ENCODE results near the gene URI1. TPM values are rescaled to one million over a fixed set of nuclear protein-coding genes. Genes with fewer than 3 reads are reported as not detected.

Gene URI1
- total and polyA plus RNA-seq, 2 of the 8 experiments (the other 6 are each of a cell fraction or from before 2014, with no cell fraction given), result 27.7 to 64.3 TPM

DNA sequence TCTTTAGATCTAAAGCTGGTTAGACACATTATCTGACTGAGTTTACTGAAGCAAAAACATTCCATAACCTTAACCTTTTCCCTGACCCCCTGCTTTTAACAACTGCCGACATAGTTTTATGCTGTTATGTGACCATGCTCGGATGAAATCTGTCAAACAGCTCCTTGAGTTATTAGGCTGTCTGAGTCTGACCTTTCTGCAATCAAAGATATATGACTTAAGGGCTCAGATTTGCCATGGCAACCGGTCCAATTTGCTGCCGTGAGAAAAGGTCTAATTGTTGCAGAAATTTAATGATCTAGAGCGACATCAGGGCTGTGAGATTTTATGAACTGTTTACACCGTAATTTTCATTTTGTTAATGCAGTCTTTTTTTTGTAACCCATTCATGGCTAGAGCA is 61.8 kb downstream of the URI1 start:
- POLR2A ChIA-PET (ENCODE audit: partially characterized antibody), result no interaction called here
- H2AFZ ChIP-seq (ENCODE audit: low read length), result no peak overlapping the region
- H4K5ac ChIP-seq (ENCODE audit: insufficient read length, low read depth, low read length), result no peak overlapping the region
- H3K14ac ChIP-seq (ENCODE audit: insufficient read length), result no peak overlapping the region
- no peaks in the 10 kb centered on the region for H3K9me3 ChIP-seq (ENCODE audit: insufficient read depth in 2 of 2, low read depth in 1 of 2, low read length in 1 of 2)
- H3K4me2 ChIP-seq (ENCODE audit: insufficient read depth in 1 of 2, low read depth in 2 of 2, low read length in 2 of 2), result no peak overlapping the region
- no peak overlapping the region for H2BK12ac ChIP-seq (ENCODE audit: low read depth, low read length)
- H3K18ac ChIP-seq (ENCODE audit: extremely low read depth, low read length), result no peak overlapping the region
- H3K23ac ChIP-seq (ENCODE audit: insufficient read length), result no peak overlapping the region
- H4K8ac ChIP-seq (ENCODE audit: extremely low read depth, insufficient read depth, low read length), result no peak overlapping the region; the same call in 1 of the 2 replicates
- no peak overlapping the region for H3K4me3 ChIP-seq (ENCODE audit: extremely low read depth in 1 of 4, insufficient read depth in 2 of 4, low read depth in 3 of 4, low read length in 4 of 4)
- no peak overlapping the region for H3K4ac ChIP-seq (replicated peaks; ENCODE audit: insufficient read length, low read depth, low read length)
- H3K4me1 ChIP-seq (replicated peaks in 1 of 4; ENCODE audit: control insufficient read depth in 3 of 4, insufficient read depth in 4 of 4, low read length in 3 of 4), result no peaks in the 10 kb centered on the region
- DNase-seq (ENCODE audit: low read depth in 1 of 2, low spot score in 2 of 2) (no peak), FAIRE-seq (no peak)
- H3K79me2 ChIP-seq (ENCODE audit: control insufficient read depth in 1 of 2, insufficient read depth in 2 of 2, low read length in 2 of 2), result peaks cover 0 to 26% of the 10 kb centered on the region in 2 experiments; a peak in 2 of 4 replicates
- no peak overlapping the region for H3K56ac ChIP-seq (replicated peaks; ENCODE audit: insufficient read length, low read depth, low read length)
- no peak overlapping the region for H2BK5ac ChIP-seq (ENCODE audit: low read depth, low read length)
- no peak overlapping the region for H4K91ac ChIP-seq (replicated peaks; ENCODE audit: insufficient read length, low read length)
- no peak overlapping the region for H2BK20ac ChIP-seq (ENCODE audit: low read length)
- no peaks in the 10 kb centered on the region for H3K23me2 ChIP-seq (ENCODE audit: low read depth, low read length)
- H3K27me3 ChIP-seq (replicated peaks in 1 of 4; ENCODE audit: control insufficient read depth in 3 of 4, extremely low read depth in 1 of 4, insufficient read depth in 3 of 4, low read length in 3 of 4), result no peaks in the 10 kb centered on the region
- H3K9ac ChIP-seq (replicated peaks in 1 of 4; ENCODE audit: extremely low read depth in 1 of 4, low read depth in 3 of 4, low read length in 3 of 4), result no peak overlapping the region
- H3K27ac ChIP-seq (ENCODE audit: low read depth, low read length), result no peak overlapping the region
- 88% methylated on average over 6 of the region's 6 CpGs; no CpG with 5 or more reads in 1 of the 2 experiments for WGBS, 2 experiments (ENCODE audit: extremely low coverage in 1 of 2, insufficient coverage in 1 of 2, insufficient read length in 1 of 2, insufficient replicate concordance in 2 of 2, low coverage in 1 of 2, low lambda C conversion rate in 2 of 2, missing lambda C conversion rate in 1 of 2)
- H3K36me3 ChIP-seq (ENCODE audit: control insufficient read depth in 2 of 4, insufficient read depth in 4 of 4, low read length in 3 of 4), result peaks cover 0 to 4% (median 0%) of the 10 kb centered on the region in 4 experiments; a peak in 2 of 8 replicates
- peaks cover 0 to 3% of the 10 kb centered on the region in 2 experiments for H4K20me1 ChIP-seq (replicated peaks in 1 of 2; ENCODE audit: control insufficient read depth in 1 of 2, insufficient read depth in 2 of 2, low read length in 2 of 2)
- CTCF ChIA-PET (ENCODE audit: partially characterized antibody), result interaction anchor here (0.9 kb wide), 1 partner anchor 15 kb away, joined by 3 read pairs; no protein-coding TSS in a partner anchor
- H3K79me1 ChIP-seq (ENCODE audit: low read depth, low read length), result no peaks in the 10 kb centered on the region; the same call in 1 of the 2 replicates
- H2BK120ac ChIP-seq (replicated peaks; ENCODE audit: low read depth, low read length), result no peak overlapping the region
- no peak overlapping the region for H2AK5ac ChIP-seq (ENCODE audit: low read depth, low read length)
- no peak overlapping the region for H2BK15ac ChIP-seq (ENCODE audit: low read length)
- no peak for TF ChIP-seq RFX5 (IDR thresholded peaks at IDR 0.05; ENCODE audit: borderline replicate concordance, low read depth, low read length)
- TF ChIP-seq NRF1 (IDR thresholded peaks at IDR 0.05; ENCODE audit: low read depth, low read length), result no peak
- TF ChIP-seq BCL11A (IDR thresholded peaks at IDR 0.05; ENCODE audit: low read depth in 2 of 2, low read length in 2 of 2), result no peak
- TF ChIP-seq EGR1 (IDR thresholded peaks at IDR 0.05; ENCODE audit: borderline replicate concordance, low read depth, low read length), result no peak
- TF ChIP-seq RAD21 (IDR thresholded peaks at IDR 0.05 in 1 of 2, conservative IDR thresholded peaks at IDR 0.05 in 1 of 2; ENCODE audit: low read depth in 2 of 2, low read length in 2 of 2), result no peak
- no peak for TF ChIP-seq RBBP5 (IDR thresholded peaks at IDR 0.05; ENCODE audit: borderline replicate concordance, low read depth, low read length)
- no peak for TF ChIP-seq GABPA (IDR thresholded peaks at IDR 0.05; ENCODE audit: borderline replicate concordance, insufficient read depth, low read length)
- TF ChIP-seq NANOG (IDR thresholded peaks at IDR 0.05; ENCODE audit: insufficient read depth, low read depth, low read length, poor library complexity, severe bottlenecking), result no peak
- TF ChIP-seq BRCA1 (IDR thresholded peaks at IDR 0.05; ENCODE audit: low read depth, low read length), result no peak
- no peak for TF ChIP-seq TAF7 (optimal IDR thresholded peaks at IDR 0.05; ENCODE audit: borderline replicate concordance, low read depth, low read length)
- no peak for TF ChIP-seq BACH1 (IDR thresholded peaks at IDR 0.05; ENCODE audit: low read length)
- TF ChIP-seq POLR2AphosphoS5 (IDR thresholded peaks at IDR 0.05; ENCODE audit: low read depth, low read length), result no peak
- TF ChIP-seq HDAC2 (IDR thresholded peaks at IDR 0.05; ENCODE audit: borderline replicate concordance in 1 of 2, low read depth in 2 of 2, low read length in 2 of 2), result no peak
- TF ChIP-seq KDM4A (IDR thresholded peaks at IDR 0.05; ENCODE audit: low read depth, low read length, severe bottlenecking), result no peak

All from H1 (cell line).